Activated T-helper 1 cell treated with anti-CD3 and anti-CD28 coated beads, Interleukin-12 subunit alpha, Interleukin-12 subunit beta, Interleukin-2, Interleukin-4 antibody, amounts not matched to agents 30 ng/mL and 10 ng/mL and 1 ng/mL, durations not matched to agents 14 hours and 24 hours and 36 hours (primary cell): ENCODE data around the gene NTN1. TPM values are rescaled to one million over a fixed set of nuclear protein-coding genes. Genes with fewer than 3 reads are reported as not detected.

Experiments used
- DNase-seq: peaks from one replicate; pipeline ENCODE4 v3.0.0; 2021; ENCODE audit warnings: low spot score
- H3K27ac Mint-ChIP-seq: one replicate; pipeline ENCODE4 v1.8.0; 2021; ENCODE audit warnings: mild to moderate bottlenecking, mixed read lengths
- H3K27me3 Mint-ChIP-seq: one replicate; pipeline ENCODE4 v1.8.0; 2022; ENCODE audit warnings: mild to moderate bottlenecking, moderate library complexity, mixed read lengths; ENCODE audit not compliant: insufficient read depth
- H3K36me3 Mint-ChIP-seq: one replicate; pipeline ENCODE4 v1.8.0; 2021; ENCODE audit warnings: low read depth, mixed read lengths
- H3K4me1 Mint-ChIP-seq: one replicate; pipeline ENCODE4 v1.8.0; 2021; ENCODE audit warnings: low read depth, mixed read lengths
- H3K4me3 Mint-ChIP-seq: one replicate; pipeline ENCODE4 v1.8.0; 2021; ENCODE audit warnings: mild to moderate bottlenecking, moderate library complexity, mixed read lengths
- H3K9me3 Mint-ChIP-seq: one replicate; pipeline ENCODE4 v1.8.0; 2021; ENCODE audit warnings: mixed read lengths
- intact Hi-C: fragments of 100-400 bp; cut with micrococcal nuclease; formaldehyde crosslinking; loops from one replicate; pipeline ENCODE4 v1.15.1; 2024
- total RNA-seq: library from RNA; stranded (reverse); gene quantifications from 2 replicates; pipeline ENCODE4 v1.2.3, GENCODE V29; 2022

The NTN1 gene
- total RNA-seq, 1 donor from 2014 or later, result 0.34 TPM

DNA sequence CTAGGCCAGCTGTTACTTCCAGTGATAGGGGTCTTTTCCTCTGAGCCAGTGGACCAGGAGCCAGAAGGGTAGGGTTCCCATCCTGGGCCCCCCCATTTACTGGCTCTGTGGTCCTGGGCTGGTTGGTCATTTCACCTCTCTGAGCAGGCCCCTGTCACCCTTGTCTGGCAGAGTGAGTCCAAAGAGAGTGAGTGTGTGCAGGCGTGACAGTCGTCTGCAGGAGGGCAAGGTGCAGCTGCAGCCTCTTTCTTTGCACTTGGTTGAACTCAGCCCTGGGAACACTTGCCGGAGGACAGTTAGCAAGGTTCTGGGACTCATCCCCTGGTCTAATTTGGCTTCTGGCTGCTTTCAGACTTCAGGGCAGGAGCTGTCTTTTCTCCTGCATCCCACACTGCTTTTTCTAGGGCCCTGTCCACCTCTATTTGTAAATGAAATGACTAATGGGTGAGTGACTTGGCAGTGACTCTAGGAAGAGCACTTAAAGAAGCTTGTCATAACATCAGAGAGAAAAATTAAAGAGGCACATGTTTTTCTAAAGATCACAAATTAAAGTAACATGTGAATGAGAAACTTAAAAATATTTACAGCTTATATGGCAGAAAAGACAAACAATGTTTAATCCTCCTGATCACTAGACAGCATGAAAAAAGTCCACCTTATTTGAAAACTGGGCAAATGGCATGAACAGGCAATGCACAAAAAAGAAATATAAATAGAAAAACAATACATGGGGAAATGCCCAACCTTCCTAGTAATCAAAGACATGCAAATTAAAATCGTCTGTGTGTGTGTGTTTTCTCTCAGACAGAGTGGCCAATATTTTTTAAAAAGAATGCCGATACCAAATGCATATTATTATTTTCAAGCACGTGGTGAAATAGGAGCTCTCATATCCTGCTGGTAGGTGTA is 137.5 kb downstream of the NTN1 start:
- Mint-ChIP-seq H3K9me3 (no peaks in the 10 kb centered on the region), H3K4me3 (no peak overlapping the region), H3K4me1 (no peaks in the 10 kb centered on the region), H3K36me3 (no peaks in the 10 kb centered on the region), H3K27me3 (peaks cover 6% of the 10 kb centered on the region), H3K27ac (no peak overlapping the region)
- intact Hi-C loops, result no loop called here
- DNase-seq, result no peak

DNA sequence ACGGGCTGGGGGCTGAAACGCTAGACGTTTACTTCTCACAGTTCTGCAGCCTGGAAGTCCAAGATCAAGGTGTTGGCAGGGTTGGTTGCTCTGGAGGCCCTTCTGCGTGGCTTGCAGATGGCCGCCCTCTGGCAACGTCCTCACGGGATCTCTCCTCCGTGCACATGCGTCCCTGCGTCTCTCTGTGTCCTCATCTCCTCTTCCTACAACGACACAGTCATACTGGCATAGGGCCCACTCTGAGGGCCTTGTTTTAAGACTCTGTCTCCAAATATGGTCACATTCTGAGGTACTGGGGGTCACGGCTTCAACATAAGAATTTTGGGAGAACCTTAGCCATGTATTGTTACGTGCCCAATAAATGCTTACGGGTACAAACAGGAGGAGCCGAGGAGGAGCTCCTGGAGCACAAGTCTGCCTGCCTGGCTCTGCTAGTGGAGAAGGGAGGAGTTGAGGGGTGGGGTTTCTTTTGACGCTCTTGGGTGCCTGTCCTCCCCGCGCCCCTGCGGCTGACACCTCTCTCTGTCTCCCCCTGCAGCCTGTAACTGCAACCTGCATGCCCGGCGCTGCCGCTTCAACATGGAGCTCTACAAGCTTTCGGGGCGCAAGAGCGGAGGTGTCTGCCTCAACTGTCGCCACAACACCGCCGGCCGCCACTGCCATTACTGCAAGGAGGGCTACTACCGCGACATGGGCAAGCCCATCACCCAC is 141.1 kb downstream of the NTN1 start:
- Mint-ChIP-seq H3K4me1 (no peaks in the 10 kb centered on the region), H3K27me3 (peaks cover 2% of the 10 kb centered on the region), H3K27ac (no peak overlapping the region), H3K36me3 (no peaks in the 10 kb centered on the region), H3K4me3 (no peak overlapping the region), H3K9me3 (no peaks in the 10 kb centered on the region)
- intact Hi-C loops, result no loop called here
- DNase-seq, result no peak

DNA sequence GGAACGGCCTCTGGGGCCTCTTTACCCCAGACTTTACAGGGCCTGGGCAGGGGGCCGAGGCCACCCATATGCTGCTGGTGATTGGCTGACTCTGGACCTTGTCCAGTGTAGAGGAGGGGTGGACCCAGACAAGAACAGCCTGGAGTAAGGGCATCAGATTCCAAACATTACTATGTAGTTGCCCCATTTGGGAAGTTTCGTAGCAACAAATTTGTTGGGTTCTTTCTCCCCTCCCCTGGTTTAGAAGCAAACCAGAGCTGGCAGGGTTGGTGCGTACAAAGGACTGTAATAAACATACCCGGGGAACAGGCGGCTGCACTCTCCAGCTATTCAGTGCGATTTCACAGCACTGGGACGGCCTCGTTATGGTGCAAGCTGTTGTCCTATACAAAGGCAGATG is 145.5 kb downstream of the NTN1 start:
- no peaks in the 10 kb centered on the region for H3K36me3 Mint-ChIP-seq
- intact Hi-C loops, result no loop called here
- DNase-seq, result no peak

DNA sequence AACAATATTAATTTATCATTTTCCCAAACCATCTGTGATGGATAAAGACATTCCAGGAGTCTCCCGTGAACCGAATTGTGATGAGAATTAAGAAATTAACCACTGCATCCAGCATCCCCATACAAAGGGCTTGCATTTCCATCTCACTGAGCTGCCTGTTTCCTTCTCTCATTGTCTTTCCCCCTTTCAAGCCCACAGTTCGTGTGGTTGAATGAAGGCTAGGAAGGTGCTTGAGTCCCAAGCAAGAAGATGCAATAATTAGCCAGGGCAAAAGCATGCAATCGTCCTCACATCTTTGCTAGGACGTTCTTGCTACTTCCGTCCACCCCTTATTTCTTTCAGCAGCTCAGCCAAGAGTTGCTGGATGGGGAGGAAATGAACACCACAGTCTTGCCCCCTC is 146.1 kb downstream of the NTN1 start:
- Mint-ChIP-seq H3K36me3 (no peaks in the 10 kb centered on the region), H3K4me1 (no peaks in the 10 kb centered on the region), H3K4me3 (no peak overlapping the region), H3K27me3 (peaks cover 2% of the 10 kb centered on the region), H3K9me3 (no peaks in the 10 kb centered on the region), H3K27ac (no peak overlapping the region)
- DNase-seq, result no peak
- intact Hi-C loops, result no loop called here

More for the DNA sequence above, 145.5 kb downstream of the NTN1 start:
- Mint-ChIP-seq H3K4me1 (no peaks in the 10 kb centered on the region), H3K27ac (no peak overlapping the region), H3K4me3 (no peak overlapping the region), H3K9me3 (no peaks in the 10 kb centered on the region), H3K27me3 (peaks cover 2% of the 10 kb centered on the region)

DNA sequence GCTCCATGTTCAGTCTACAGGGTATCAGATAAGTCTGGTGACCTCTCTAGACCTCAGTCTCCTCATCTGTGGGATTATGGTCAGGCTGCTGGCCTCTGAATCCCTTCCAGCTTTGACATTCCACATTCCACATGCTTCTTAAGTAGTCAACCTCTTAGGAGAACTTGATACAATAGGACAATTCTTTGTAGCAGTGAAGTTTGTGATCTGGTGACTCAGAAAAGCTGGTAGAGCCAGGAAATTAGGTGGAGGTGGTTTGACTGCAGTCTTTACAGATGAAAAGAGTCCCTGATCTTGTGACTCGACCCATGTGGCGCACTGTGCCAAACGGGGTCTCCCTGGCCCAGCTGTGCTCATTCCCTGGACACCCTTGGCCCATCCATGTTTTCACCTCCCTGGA is 147.8 kb downstream of the NTN1 start:
- no peak for DNase-seq
- Mint-ChIP-seq H3K27ac (no peak overlapping the region), H3K36me3 (no peaks in the 10 kb centered on the region), H3K4me3 (no peak overlapping the region), H3K27me3 (peaks cover 2% of the 10 kb centered on the region), H3K9me3 (no peaks in the 10 kb centered on the region), H3K4me1 (no peaks in the 10 kb centered on the region)
- intact Hi-C loops, result no loop called here

DNA sequence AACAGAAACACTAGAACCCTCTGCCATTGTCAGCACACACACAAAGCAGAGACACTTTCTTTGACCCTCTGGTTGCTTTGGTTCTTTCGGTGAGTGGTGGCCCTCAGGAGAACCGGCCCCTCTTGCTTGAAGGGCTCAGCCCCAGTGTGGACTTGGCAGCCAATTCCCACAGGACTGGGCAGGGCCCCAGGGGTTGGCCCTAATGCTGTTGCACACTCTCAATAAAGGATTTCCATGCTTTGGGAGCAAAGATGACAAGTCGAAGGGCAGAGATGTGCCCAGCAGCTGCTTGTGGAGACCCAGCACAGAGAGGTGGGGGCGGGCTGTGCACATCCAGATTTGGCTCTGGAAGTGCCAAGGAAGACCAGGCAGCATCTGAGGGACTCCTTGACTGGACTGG is 149.0 kb downstream of the NTN1 start:
- intact Hi-C loops, result loop anchor here (10.0 kb wide), 1 partner anchor 124 kb away; no protein-coding TSS in a partner anchor
- DNase-seq, result no peak
- H3K36me3 Mint-ChIP-seq, result no peaks in the 10 kb centered on the region
- H3K27me3 Mint-ChIP-seq, result peaks cover 2% of the 10 kb centered on the region
- no peak overlapping the region for H3K4me3 Mint-ChIP-seq
- H3K4me1 Mint-ChIP-seq, result no peaks in the 10 kb centered on the region
- no peaks in the 10 kb centered on the region for H3K9me3 Mint-ChIP-seq
- H3K27ac Mint-ChIP-seq, result no peak overlapping the region

DNA sequence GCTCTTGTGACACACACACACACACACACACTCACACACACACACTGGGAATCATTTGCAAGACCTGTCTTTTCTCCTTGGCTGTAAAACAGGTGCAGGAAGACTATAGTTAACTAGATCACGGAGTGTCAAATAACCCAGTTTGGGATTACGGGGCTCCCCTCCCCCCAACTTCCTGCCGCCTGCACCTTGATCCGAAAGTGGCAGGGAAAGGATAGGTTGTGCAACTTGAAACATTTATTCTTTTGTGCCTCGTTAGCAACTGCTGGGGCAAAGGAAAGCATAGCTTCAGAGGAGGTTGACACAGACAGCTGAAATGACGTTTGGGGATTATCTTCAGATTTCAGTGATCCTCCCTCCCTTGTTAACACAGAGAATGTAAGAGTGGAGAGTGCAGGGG is 149.5 kb downstream of the NTN1 start:
- Mint-ChIP-seq H3K27ac (no peak overlapping the region), H3K36me3 (no peaks in the 10 kb centered on the region), H3K4me3 (no peak overlapping the region), H3K27me3 (peaks cover 2% of the 10 kb centered on the region), H3K9me3 (no peaks in the 10 kb centered on the region), H3K4me1 (peaks cover under 1% of the 10 kb centered on the region)
- intact Hi-C loops, result loop anchor here (10.0 kb wide), 1 partner anchor 124 kb away; no protein-coding TSS in a partner anchor
- DNase-seq, result no peak

DNA sequence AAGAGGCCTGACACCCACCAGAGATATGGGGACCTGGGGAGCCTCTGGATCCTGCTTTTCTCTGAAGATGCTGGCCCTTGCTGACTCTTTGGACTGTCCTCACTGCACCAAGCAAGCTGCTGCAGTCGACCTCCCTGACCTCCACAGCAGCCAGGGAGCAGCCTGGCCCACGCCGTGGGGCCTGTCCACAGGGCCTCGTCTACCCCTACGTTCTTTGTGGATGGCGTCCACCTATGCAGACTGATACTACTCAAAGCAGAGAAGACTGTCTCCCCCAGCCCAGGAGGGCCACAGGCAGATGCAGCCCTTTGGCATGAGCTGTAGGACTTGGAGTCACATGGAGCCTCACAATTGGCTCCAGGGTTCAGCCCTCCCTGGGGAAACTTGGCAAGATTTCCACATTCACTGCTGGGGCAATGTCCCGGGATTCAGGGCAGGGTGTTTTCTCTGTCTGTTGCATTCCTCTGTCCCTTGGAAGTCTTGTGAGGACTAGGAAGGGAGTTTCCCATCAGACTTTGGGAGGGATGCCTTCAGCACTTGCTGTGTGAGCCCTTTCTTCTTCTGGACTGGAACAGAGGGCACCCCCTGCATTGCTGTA is 152.2 kb downstream of the NTN1 start:
- peaks cover 7% of the 10 kb centered on the region for H3K4me1 Mint-ChIP-seq
- peaks cover 2% of the 10 kb centered on the region for H3K27me3 Mint-ChIP-seq
- no peaks in the 10 kb centered on the region for H3K9me3 Mint-ChIP-seq
- H3K27ac Mint-ChIP-seq, result no peak overlapping the region
- no peaks in the 10 kb centered on the region for H3K36me3 Mint-ChIP-seq
- intact Hi-C loops, result loop anchor here (10.0 kb wide), 1 partner anchor 121 kb away; no protein-coding TSS in a partner anchor
- no peak for DNase-seq
- H3K4me3 Mint-ChIP-seq, result no peak overlapping the region

DNA sequence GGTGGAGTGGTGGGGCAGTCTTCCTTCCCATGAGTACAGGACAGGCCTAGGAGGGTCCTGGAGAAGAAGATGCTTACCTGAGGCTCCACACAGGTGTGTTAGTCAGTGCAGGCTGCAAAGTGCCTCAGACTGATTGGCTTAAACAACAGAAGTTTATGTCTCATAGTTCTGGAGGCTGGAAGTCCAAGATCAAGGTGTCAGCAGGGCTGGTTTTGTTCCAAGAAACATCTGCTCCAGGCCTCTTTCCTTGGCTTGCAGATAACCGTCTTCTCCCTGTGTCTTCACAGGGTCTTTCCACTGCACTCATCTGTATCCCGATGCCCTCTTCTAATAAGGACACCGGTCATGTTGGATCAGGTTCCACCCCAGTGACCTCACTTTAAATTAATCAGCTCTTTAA is 153.0 kb downstream of the NTN1 start:
- DNase-seq, result no peak
- no peaks in the 10 kb centered on the region for H3K9me3 Mint-ChIP-seq
- H3K36me3 Mint-ChIP-seq, result no peaks in the 10 kb centered on the region
- peaks cover 2% of the 10 kb centered on the region for H3K27me3 Mint-ChIP-seq
- H3K27ac Mint-ChIP-seq, result no peak overlapping the region
- peaks cover 7% of the 10 kb centered on the region for H3K4me1 Mint-ChIP-seq
- no peak overlapping the region for H3K4me3 Mint-ChIP-seq
- intact Hi-C loops, result loop anchor here (10.0 kb wide), 1 partner anchor 120 kb away; no protein-coding TSS in a partner anchor

DNA sequence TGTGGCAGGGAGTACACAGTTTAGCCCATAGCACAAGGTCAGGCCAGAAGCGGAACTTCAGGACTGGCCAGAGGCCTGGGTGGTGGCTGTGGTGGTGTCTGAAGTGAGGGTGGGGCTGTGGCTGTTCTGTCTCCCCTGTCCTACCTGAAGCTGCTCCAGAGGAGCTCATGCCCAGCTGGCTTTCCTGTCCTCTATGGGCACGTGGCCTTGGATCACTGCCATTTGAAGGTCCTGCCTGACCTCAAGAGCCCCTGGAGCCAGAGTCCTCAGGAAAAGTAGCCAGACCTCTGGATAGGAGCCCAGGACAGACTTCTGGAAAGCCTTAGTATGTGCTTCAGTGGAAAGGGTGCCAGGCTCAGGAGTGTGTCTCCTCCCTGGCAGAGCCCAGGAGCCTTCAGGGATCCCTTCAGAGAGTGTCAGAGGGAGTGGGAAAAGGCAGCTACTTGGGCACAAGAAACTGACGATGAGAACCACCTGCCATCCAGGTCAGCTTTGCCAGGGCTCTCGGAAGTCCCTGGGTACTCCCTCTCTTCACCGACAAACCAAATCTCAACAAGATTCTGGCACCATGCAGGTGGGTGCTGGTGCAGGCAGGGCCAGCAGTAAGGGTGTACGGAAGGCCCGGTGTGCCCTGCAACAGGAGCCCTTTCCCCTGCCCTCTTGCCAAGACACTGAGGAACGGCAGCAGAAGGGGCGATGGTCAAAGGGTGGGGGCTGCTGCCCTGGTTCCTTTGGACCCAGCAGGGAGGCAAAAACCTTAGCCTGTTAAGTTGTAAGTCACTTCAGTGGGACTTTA is 153.7 kb downstream of the NTN1 start:
- Mint-ChIP-seq H3K27me3 (peaks cover 2% of the 10 kb centered on the region), H3K27ac (no peak overlapping the region), H3K4me1 (peaks cover 7% of the 10 kb centered on the region), H3K4me3 (no peak overlapping the region), H3K9me3 (no peaks in the 10 kb centered on the region), H3K36me3 (no peaks in the 10 kb centered on the region)
- intact Hi-C loops, result loop anchor here (10.0 kb wide), 1 partner anchor 120 kb away; no protein-coding TSS in a partner anchor
- DNase-seq, result no peak

DNA sequence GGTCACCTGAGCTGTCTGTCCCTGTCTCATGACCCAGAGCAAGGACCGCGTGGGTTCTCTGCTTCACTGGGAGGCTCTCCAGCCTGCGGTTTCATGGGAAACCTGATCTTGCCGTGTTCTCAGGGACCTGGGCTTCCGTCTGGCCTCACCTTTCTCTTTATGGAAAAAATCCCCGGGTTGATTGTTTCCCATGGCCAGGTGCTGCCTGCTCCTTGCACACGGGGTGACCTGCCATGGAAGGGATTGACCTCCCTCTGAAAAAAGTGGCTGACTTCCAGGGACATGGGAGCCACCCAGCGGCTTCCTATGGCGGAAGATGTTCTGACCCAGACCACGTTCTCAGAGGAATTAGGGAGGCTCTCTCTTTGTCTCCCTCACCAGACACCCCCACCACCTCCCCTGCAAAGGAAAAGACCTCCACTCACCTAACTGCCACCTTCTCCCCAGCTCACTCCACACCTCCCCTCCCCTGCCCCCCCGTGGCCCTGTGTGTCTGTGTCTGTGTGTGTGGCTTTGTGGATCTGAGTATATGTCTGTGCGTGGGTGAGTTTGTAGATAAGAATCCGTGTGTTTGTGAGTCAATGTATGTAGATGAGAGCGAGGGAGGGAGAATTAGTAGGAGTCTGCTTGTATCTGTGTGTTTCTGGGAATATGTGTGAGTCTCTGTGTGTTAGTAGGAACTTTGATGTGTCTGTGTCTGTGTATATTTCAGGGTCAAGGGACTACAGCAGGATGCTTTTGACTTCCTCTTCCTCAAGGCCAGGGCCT is 154.6 kb downstream of the NTN1 start:
- DNase-seq, result no peak
- Mint-ChIP-seq H3K4me3 (no peak overlapping the region), H3K4me1 (peaks cover 7% of the 10 kb centered on the region), H3K27ac (no peak overlapping the region), H3K9me3 (no peaks in the 10 kb centered on the region), H3K36me3 (no peaks in the 10 kb centered on the region), H3K27me3 (peaks cover 2% of the 10 kb centered on the region)
- intact Hi-C loops, result loop anchor here (10.0 kb wide), 1 partner anchor 119 kb away; no protein-coding TSS in a partner anchor

DNA sequence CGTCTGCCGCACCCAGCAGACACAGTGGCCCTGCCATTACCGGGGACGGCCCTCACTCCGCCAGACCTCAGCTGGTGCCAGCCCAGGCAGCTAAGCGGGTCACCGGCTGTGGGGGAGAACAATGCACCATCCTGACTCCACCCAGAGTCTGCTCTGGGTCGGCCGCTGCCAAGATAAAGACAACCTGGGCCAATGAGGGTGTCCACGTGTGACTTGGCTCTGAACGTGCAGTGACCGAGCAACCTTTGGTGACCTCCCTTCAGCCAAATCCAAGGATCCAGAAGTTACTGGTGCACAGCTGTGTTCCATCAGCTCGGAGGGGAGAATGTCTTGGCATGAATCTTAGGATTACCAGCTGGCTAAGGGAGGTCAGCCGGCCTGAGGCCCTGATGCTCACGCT is 155.9 kb downstream of the NTN1 start:
- Mint-ChIP-seq H3K27me3 (peaks cover 2% of the 10 kb centered on the region), H3K36me3 (no peaks in the 10 kb centered on the region), H3K4me3 (no peak overlapping the region), H3K9me3 (no peaks in the 10 kb centered on the region), H3K4me1 (peaks cover 7% of the 10 kb centered on the region), H3K27ac (no peak overlapping the region)
- intact Hi-C loops, result loop anchor here (10.0 kb wide), 1 partner anchor 118 kb away; no protein-coding TSS in a partner anchor
- DNase-seq, result no peak
